Mesenteric fat pad (tissue), 1 donor: ENCODE results near the gene DUSP6. TPM values are rescaled to one million over a fixed set of nuclear protein-coding genes. Genes with fewer than 3 reads are reported as not detected.

Experiments used
- DNase-seq: peaks from one replicate; pipeline ENCODE4 v3.0.0-alpha.2; 2020; ENCODE audit warnings: low spot score
- total RNA-seq: library from RNA; stranded (reverse); fragmentation: NEBNext Ultra II Directional; extraction: Animal tissue kit (Norgen Biotek cat#: 25700); gene quantifications from one replicate; pipeline ENCODE4 v1.2.1, GENCODE V29; 2021
- donor health status: DM: yes; HTN: yes; CAD: no.

Gene DUSP6
- total RNA-seq, 1 donor from 2014 or later, result 153 TPM

DNA sequence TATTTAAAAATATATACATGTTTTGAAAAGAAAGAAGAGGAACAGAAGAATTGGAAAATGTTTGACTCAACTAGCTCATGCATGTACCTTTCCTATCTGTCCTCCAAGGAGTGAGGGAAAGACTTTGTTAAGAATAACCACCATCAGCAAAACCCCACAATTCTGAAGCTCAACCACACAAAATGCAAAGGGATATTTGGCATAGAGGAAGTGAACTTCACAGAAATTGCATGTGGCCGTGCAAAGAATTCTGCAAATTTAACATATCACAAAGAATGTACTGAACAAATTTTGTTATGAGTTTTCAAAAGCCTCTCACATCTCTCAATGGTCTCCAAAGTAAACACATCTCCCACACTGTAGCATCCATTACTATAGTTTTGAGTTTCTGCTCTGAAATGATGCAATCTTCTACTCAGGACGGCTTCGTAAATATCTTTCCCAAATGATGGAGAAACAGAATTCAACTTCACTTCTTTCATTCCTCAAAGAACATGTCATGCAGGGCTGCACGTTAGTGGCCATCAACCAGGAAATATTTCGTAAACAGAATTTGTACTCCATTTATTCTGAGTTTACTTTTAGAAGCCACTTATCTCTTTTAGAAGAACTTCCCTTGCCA lies 17.6 kb downstream of the DUSP6 start:
- DNase-seq, result no peak

DNA sequence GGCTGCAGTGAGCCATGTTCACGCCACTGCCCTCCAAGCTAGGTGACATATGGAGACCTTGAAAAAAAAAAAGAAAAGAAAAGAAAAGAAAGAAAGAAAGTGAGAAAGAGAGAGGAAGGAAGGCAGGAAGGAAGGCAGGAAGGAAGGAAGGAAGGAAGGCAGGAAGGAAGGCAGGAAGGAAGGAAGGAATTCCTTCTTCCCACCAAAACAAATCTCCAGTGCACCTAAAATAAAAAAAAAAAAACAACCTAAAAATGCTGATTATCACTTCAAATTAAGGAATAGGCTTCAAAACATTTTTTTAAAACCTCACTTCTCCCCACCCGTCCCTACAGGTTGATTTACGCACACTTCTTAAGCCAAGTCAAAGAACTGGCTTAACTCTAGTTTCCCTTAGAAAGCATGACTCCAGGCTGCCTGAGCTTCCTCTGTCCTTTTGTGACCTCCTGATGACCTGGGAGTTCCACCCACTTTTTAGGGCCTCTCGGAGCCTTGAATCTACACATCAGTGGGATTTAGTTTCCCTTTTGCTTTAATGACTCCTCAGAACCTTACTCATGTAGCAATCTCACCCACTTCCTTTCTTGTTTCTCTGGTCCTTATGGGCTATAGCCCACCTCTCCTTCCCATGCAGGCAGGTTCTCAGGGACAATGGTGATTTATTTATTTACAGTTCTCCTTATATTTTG lies 18.6 kb downstream of the DUSP6 start:
- no peak for DNase-seq

DNA sequence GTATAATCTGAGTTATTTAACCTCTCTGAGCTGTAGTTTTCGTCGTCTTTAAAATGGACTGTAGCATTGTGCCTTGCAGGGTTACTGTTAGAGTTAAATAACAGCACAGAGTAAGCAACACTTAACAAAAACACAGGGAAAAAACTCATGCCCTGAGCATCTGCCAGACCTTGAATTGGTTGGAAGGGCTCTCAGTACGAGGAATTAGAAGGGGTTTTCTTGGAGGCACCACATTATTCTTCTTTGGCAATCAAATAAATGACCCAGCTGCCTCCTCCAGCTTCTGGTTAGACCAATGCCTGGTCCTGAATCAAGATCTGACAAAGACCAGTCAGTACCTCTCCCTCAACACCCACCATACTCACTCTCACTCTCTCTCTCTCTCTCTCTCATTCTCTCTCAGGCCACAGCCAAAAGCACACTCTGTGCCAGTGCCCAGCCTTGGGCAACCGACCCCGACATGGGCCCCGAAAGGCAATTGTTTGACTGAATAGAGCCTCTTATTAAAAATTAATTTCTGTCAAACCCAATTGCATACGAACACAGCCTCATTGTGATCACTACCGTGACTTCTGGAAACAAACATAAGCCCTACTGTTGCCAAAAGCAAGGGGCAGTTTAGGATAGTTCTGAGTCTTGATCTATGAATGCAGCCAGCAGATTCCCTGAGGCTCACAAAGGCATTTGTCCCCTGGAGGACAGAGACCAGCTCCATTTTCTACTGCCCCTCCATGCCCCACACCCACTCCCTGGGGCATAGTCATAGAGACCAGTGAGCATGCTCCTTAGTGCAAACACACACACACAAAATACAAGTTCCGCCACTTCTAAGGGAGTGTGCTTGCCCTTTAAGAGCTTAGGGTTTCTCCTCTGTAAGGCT lies 23.9 kb downstream of the DUSP6 start:
- no peak for DNase-seq

DNA sequence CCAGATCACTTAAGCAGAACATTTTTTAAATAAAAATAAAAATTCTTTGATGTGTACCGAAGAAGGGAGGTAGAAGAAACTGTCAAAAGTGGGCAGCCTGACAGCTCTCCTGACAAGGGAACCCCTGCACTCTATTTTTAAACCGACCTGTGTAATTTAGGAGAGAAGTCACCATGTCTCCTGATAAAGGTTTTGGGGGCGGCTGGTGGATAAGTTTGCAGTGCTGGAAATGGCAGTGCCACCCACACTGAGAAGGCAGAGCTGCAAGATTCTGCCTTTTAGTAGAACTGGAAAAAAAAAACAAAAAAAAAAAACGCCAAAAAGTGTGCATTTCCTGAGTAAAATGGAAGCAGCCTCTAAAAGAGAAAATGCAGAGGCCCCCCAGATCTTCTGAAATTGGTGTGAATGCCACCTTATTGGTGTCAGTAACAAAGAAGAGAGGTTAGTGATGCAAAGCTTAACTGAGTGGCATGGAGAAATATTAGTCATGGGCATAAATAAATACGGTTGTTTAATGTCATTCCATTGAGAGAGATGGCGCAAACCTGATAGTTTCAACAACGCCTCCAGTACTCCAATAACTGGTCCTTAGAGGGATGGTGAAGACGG lies 24.7 kb downstream of the DUSP6 start:
- no peak for DNase-seq

- no peak for DNase-seq
Measured at GRCh38 chr12:89326239-89327040, 25.9 kb downstream of the DUSP6 start.

GRCh38 chr12:89325495-89325894 lies 26.8 kb downstream of the DUSP6 start:
- DNase-seq, result no peak

- DNase-seq, result no peak
Measured at GRCh38 chr12:89324437-89324836, 27.9 kb downstream of the DUSP6 start.

GRCh38 chr12:89323568-89324218 lies 28.6 kb downstream of the DUSP6 start:
- DNase-seq, result no peak

- no peak for DNase-seq
Measured at GRCh38 chr12:89320735-89321134, 31.6 kb downstream of the DUSP6 start.

DNA sequence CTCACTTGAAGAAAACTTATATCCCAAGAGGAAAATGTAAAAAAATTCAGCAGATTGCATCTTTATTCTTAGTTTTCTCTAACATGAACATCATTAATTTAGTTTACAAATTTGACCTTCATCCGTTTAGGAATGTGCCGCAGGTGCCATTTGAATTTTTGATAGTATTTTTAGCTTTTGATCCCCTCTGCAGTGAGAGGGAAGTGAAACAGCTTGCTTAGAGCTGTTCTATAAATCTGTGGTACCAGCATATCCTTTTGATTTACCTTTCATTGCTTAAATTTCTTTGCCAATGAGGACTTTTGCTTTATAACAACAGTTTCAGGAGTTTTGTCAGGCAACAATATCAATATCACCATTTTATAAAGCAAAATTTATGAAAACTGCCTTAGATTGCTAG lies 32.7 kb downstream of the DUSP6 start:
- no peak for DNase-seq

GRCh38 chr12:89319122-89319521 lies 33.2 kb downstream of the DUSP6 start:
- no peak for DNase-seq

DNA sequence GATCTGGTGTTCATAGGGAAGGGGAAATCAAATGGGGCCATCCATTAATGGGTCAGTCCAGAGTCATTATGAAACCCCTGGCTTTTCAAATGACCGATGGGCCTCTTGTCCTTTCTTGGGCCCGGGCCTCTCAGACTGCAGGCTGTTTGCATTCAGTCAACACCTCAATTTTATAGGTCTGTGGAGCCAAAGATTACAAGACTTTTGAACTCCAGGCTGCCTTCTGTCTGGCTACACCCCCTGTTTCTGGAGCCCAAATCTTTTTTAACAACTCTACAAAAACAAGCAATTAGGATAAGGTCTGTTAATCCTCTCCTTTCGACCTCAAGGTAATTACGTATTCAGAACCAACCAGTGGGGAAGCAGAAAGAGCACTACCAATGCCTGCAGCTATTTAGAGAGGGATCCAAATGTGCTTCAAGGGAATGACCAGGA lies 35.6 kb downstream of the DUSP6 start:
- no peak for DNase-seq

DNA sequence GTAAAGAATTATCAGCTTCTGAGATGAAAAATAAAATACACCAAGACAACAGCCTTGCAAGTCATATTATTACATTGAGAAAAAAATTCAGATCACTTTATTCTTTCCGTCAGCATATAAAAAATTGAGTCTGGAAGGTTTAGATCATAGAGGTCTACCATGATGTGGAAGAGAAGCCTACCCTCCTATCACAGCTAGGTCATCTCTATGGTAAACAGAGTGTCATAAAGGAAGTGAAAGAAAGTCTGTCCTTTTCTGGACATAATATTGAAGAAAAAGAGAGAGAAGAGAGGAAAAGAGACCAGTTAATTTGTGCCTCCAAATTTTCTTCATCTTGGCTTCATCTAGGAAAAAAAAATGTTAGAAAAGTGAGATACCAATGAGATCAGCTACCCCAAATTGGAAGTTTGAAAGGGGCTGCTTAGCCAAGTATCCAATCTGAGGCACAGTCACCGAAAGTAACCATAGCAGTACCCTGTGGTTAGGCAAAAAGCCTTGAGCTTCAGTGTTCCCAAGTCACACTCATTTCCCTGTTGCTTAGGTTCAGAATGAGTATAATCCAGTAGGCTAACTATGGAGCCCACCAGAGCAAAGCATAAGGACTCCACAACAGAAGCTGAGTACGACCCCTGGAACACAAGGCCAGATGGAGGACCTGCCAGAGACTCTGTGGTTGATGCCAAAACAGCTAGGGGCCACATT lies 38.1 kb downstream of the DUSP6 start:
- DNase-seq, result no peak

DNA sequence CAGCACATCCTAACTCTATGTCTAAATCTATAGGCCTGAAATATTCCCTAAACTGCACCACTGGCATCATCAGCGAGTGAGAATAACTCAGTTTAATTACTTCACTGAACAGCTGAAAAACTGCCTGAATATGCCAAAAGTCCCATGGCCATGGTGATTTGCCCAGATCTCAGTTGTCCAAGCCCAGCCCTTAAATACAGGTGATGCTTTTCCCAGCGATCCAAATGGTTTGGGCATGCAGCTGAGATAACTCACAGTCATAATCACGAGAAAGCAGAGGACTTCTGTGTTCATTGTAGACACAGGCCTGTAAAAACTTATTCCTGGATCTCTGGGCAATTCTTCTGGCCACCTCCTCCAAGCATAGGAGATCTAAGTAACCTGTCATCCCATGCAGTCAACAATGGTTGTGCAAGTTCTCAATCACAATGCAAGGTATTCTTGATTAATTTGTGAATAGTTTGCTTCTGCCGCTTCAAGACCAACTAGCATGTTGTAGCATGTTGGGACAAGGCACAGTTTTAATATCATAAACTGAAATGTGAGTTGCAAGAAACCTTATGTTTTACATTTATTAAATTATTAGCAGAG lies 40.5 kb downstream of the DUSP6 start:
- no peak for DNase-seq

DNA sequence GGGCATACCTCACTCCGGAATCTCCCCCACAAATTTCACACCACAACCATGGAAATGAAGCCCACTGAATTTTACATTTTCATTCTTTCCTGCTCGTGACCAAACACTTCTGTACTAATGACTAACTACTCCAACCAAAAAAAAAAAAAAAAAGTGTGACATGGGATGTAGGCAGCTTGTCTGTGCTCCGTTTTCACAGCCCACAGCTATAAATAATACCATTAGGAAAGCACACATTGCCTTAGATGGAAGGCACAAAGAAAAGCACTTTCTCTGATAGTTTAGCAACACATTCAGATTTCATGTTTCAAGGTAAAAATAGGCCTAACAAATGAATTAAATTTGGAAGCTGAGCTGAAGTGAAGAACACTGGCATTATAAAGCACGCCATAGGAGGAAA lies 42.5 kb downstream of the DUSP6 start:
- no peak for DNase-seq

GRCh38 chr12:89309440-89309802 lies 42.9 kb downstream of the DUSP6 start:
- DNase-seq, result no peak

DNA sequence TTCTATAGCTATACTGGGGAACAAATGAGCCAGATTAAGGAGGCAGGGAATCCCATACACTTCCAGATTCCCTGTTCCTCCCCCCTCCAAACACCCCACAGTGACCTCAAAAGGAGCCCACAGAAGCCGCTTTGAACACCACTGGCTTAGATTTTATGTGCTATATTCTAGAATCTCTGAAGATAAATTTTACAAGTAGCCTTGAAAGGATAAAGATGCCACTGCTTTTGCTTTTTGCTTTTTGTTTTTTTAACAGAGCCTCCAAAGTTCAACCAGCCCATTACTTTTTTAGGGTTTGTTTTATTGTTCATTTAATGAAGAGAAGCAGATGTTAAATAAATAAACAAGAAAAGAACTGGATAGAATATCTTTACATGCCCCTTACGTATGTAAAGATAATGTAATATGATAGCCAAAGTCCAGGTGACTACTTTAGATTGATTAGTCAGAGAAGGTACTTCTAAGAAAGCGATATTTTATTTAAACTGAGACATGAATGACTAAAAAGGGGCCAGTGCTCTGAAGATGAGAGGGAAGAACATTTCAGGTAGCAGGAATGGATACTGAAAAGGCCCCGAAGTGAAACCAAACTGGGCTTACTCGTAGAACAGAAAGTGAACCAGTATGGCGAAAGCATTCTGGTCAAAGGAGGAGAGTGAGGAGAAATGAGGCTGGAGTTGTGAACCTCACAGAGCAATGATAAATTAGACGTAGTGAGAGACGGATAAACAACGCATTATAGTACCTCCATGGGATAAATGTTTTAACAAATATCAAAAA lies 44.6 kb downstream of the DUSP6 start:
- no peak for DNase-seq

GRCh38 chr12:89306827-89307473 lies 45.4 kb downstream of the DUSP6 start:
- DNase-seq, result no peak
